Stimulated activated effector memory CD8-positive, alpha-beta T cell treated with anti-CD3 and anti-CD28 coated beads, Interleukin-12 subunit alpha, Interleukin-12 subunit beta, amount 100 ng/mL, for 72 hours (primary cell): ENCODE measurements around the gene EFNB1.
A peak's percentile ranks its signal among the peaks of the same experiment; 100 is the strongest.

ENCODE experiments used
- ATAC-seq: fragments of 150-1000 bp; cut with Tn5 transposase; 2 replicates; pipeline ENCODE4 v1.10.0; 2021
- DNase-seq, 2 donors: peaks; one replicate each; pipeline ENCODE4 v3.0.0; 2021 to 2022; ENCODE audit warnings: low spot score in 2 of 2
- H3K27ac Mint-ChIP-seq: one replicate; pipeline ENCODE4 v1.8.0; 2022; ENCODE audit warnings: mild to moderate bottlenecking, mixed read lengths
- H3K36me3 Mint-ChIP-seq: one replicate; pipeline ENCODE4 v1.8.0; 2022; ENCODE audit warnings: mild to moderate bottlenecking, mixed read lengths
- H3K4me1 Mint-ChIP-seq: one replicate; pipeline ENCODE4 v1.8.0; 2022; ENCODE audit warnings: mixed read lengths
- H3K4me3 Mint-ChIP-seq: one replicate; pipeline ENCODE4 v1.8.0; 2022; ENCODE audit warnings: mild to moderate bottlenecking, mixed read lengths
- H3K9me3 Mint-ChIP-seq: one replicate; pipeline ENCODE4 v1.8.0; 2022; ENCODE audit warnings: mixed read lengths

The EFNB1 gene

DNA sequence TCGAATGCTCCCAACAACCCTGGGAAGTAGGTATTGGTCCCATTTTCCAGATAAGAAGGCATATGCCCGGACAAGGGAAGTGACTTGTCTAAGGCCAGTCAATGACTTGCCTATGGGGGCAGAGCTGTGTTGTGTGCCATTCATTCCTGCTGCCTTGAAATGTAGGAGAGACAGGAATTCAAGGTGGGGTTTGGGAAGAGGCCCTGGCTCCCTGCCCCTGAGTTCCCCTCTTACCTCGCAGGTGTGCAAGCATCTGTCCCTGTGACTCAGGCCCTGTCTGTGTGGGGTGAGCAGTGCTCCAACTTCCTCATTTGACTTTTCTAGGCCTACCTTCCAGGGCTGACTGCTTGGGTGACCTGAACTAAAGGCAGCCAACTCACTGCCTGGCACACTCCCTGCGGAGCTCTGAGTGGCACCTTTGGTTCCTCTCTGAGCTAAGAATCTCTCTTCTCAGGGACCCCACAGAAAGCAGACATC, 5.1 kb downstream of the EFNB1 start:
- no peak overlapping the region for H3K27ac Mint-ChIP-seq
- no peak overlapping the region for H3K4me3 Mint-ChIP-seq
- no peaks in the 10 kb centered on the region for H3K9me3 Mint-ChIP-seq
- peaks cover 22% of the 10 kb centered on the region for H3K4me1 Mint-ChIP-seq
- DNase-seq (no peak), ATAC-seq (no peak)
- no peaks in the 10 kb centered on the region for H3K36me3 Mint-ChIP-seq

DNA sequence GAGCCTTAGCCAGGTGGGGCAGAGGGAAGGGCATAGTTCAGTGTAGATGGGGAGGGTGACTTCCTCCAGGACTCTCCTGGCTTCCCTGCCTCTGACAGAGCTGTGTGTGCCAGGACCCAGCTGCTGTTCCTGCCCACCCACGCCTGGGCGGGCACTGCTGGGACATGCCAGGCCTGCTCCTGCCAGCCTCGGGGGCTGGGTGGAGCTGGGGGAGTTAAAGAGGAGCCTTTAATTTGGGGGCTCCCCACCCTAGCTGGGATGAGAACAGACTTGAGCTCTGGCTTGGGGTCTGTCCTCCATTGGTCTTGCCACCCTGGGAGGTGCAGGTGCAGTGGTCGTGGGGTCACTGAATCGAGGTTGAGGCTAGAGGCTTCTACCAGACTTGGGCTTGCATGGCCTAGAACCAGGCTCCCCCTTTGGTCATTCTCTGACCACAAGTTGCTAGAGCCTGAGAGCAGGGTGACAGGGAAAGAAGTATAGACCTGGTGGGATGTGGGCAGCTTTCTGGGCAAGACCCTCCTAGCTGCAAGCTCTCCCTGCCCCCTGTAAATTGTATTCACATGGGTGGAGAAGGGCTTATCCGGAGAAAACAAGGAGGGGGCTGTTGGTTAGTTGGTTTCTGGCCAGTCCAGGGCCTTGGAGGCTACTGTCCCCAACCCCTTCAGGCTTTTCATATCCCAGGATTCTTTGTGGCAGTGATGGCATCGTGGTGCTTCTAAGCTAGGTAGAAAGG, 5.7 kb downstream of the EFNB1 start:
- ATAC-seq (no peak), DNase-seq (no peak)
- peaks cover 22% of the 10 kb centered on the region for H3K4me1 Mint-ChIP-seq
- H3K4me3 Mint-ChIP-seq, result no peak overlapping the region
- H3K9me3 Mint-ChIP-seq, result no peaks in the 10 kb centered on the region
- H3K27ac Mint-ChIP-seq, result no peak overlapping the region
- no peaks in the 10 kb centered on the region for H3K36me3 Mint-ChIP-seq

DNA sequence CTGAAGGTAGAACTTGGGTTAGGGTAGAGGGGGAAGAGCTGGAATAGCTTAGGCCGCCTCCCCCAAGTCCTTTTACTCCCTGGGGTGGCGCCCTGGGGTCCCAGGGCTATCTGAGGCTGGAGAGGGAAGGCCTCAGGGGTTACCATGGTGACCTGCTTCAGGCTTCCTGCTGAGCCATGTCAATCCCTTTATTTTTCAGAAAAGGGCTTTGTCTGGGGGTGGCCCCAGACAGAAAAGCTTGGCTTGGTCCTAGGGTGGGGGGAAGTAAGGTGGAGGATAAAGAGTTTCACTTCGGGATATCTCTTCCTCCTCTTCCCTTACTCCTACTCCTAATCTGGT, 6.3 kb downstream of the EFNB1 start:
- H3K9me3 Mint-ChIP-seq, result no peaks in the 10 kb centered on the region
- H3K36me3 Mint-ChIP-seq, result no peaks in the 10 kb centered on the region
- H3K4me3 Mint-ChIP-seq, result no peak overlapping the region
- H3K27ac Mint-ChIP-seq, result no peak overlapping the region
- ATAC-seq (no peak), DNase-seq (no peak)
- peaks cover 22% of the 10 kb centered on the region for H3K4me1 Mint-ChIP-seq

DNA sequence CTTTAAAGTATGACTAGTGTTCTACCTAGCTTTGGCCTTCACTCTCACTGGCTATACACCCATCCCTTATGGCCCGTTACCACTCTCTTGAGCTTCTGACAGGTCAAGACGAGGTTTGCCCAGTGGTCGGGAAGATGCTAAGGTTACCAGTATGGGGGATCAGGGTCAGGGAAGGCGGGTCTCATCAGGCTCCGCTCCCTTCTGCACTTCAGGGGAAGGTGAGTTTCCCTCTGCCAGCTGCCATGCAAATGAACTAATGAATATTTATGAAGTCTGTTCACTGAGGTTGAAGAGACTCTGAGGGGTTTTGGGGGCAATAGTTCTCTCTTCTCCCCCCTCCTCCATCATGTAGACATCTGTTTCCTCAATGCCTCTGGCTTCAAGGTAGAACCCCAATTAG, 6.6 kb downstream of the EFNB1 start:
- H3K9me3 Mint-ChIP-seq, result no peaks in the 10 kb centered on the region
- H3K4me3 Mint-ChIP-seq, result no peak overlapping the region
- H3K27ac Mint-ChIP-seq, result no peak overlapping the region
- DNase-seq (no peak), ATAC-seq (no peak)
- H3K36me3 Mint-ChIP-seq, result no peaks in the 10 kb centered on the region
- peaks cover 22% of the 10 kb centered on the region for H3K4me1 Mint-ChIP-seq

DNA sequence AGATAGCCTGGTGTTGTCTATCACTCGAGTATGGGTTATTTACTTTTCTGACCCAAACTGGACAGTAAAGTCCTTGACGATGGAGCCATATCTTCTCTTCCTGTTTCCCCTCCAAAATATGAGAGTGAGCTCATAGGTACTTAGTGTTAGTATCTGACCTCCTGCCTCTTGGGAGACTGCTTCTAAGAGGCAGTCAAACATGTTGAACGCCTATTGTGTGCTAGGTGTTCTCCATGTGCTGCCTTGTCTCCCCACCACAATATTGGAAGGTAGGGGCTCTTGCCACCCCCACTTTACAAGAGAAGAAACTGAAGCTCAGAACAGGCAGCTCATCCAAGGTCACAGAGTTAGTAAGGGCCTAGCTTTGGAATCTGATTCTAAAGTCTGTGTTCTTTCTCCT, 8.3 kb downstream of the EFNB1 start:
- Mint-ChIP-seq H3K4me1 (peaks cover 11% of the 10 kb centered on the region), H3K4me3 (no peak overlapping the region)

DNA sequence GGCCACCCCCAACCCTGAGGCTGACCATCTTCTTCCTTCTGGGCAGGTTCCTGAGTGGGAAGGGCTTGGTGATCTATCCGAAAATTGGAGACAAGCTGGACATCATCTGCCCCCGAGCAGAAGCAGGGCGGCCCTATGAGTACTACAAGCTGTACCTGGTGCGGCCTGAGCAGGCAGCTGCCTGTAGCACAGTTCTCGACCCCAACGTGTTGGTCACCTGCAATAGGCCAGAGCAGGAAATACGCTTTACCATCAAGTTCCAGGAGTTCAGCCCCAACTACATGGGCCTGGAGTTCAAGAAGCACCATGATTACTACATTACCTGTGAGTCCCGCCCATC, 9.7 kb downstream of the EFNB1 start:
- Mint-ChIP-seq H3K36me3 (peaks cover 6% of the 10 kb centered on the region), H3K4me3 (no peak overlapping the region), H3K27ac (no peak overlapping the region), H3K9me3 (no peaks in the 10 kb centered on the region), H3K4me1 (peaks cover 7% of the 10 kb centered on the region)
- no peak for ATAC-seq
- no peak for DNase-seq

More for the DNA sequence above, 8.3 kb downstream of the EFNB1 start:
- ATAC-seq (no peak), DNase-seq (no peak)
- H3K9me3 Mint-ChIP-seq, result no peaks in the 10 kb centered on the region
- peak overlapping the region; percentile 64 for H3K27ac Mint-ChIP-seq
- H3K36me3 Mint-ChIP-seq, result peaks cover 3% of the 10 kb centered on the region

DNA sequence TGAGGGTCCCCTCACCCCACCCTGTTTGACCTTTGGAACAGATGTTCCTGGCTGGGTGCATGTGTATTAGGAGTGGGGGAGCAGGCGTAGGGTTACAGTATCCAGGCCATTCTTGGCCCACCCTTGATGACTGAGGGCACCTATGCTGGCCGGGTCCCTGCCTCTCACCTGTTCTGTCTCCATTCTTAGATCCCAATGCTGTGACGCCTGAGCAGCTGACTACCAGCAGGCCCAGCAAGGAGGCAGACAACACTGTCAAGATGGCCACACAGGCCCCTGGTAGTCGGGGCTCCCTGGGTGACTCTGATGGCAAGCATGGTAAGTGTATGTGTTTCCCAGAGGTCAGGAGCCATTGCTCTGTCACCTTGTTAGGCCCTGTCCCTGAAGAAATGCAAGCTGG, 10.9 kb downstream of the EFNB1 start:
- Mint-ChIP-seq H3K4me1 (peaks cover 7% of the 10 kb centered on the region), H3K4me3 (no peak overlapping the region), H3K27ac (no peak overlapping the region), H3K36me3 (peaks cover 6% of the 10 kb centered on the region), H3K9me3 (no peaks in the 10 kb centered on the region)
- no peak for ATAC-seq
- DNase-seq, result no peak

DNA sequence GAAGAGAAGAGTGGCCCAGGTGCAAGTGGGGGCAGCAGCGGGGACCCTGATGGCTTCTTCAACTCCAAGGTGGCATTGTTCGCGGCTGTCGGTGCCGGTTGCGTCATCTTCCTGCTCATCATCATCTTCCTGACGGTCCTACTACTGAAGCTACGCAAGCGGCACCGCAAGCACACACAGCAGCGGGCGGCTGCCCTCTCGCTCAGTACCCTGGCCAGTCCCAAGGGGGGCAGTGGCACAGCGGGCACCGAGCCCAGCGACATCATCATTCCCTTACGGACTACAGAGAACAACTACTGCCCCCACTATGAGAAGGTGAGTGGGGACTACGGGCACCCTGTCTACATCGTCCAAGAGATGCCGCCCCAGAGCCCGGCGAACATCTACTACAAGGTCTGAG, 11.4 kb downstream of the EFNB1 start:
- no peak overlapping the region for H3K4me3 Mint-ChIP-seq
- DNase-seq (no peak), ATAC-seq (no peak)
- no peaks in the 10 kb centered on the region for H3K9me3 Mint-ChIP-seq
- H3K4me1 Mint-ChIP-seq, result peaks cover 7% of the 10 kb centered on the region
- peaks cover 6% of the 10 kb centered on the region for H3K36me3 Mint-ChIP-seq
- no peak overlapping the region for H3K27ac Mint-ChIP-seq

DNA sequence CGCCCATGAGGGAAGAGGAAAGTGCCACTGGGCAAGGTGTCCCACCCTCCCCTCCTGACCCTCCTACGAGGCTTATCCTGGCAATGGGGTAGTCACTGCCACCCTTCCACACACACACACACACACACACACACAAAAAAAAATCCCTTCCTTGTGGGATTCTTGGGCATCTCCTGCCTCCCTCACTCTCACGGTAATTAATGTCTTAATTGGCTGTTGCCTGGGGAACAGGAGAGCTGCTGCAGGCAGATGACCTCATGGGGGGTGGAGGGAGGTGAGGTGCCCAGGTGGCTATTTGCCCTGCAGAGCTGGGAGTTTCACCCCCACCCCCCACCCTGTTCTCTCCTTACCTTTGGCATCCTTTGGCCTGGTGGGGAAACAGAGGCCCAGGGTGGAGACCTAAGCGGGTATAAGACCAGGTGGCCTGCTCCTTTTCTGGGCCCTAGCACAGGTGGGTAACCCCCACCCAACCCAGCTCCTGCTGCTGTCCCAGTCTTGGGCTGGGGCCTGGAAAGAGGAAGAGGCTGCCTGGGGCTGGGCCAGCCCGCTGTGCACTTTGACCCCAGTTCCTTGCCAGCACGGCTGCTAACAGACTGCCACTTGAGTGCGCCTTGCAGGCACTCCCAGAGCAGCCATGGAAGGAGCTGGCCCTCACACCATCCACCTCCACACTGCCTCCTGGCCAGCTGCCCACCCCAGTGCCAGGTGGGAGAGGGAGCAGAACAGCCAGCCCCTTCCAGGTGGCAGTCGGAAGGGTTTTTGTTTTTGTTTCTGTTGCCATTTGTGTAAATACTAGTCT, 12.6 kb downstream of the EFNB1 start:
- DNase-seq (no peak), ATAC-seq (no peak)
- H3K4me3 Mint-ChIP-seq, result no peak overlapping the region
- H3K27ac Mint-ChIP-seq, result no peak overlapping the region
- peaks cover 7% of the 10 kb centered on the region for H3K4me1 Mint-ChIP-seq
- peaks cover 6% of the 10 kb centered on the region for H3K36me3 Mint-ChIP-seq
- no peaks in the 10 kb centered on the region for H3K9me3 Mint-ChIP-seq

DNA sequence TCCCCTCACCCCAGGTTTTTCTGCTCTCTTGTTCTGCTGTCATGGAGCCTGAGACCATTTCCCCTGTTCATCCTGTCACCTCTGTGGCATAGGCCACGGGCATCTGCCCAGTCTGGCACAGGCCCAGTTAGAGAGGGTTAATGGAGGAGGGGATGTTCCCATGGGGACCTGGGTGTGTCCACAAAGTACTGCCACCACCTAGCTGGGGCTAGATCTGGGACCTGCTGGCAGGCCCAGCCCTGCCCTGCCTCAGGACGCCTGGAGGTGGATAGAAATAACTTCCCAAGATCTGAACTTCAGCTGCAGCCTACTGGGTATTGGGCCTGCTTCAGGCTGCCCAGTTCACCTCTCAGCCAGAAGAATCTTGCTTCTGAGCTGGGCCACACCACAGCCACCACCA, 13.5 kb downstream of the EFNB1 start:
- no peak for DNase-seq
- no peaks in the 10 kb centered on the region for H3K4me1 Mint-ChIP-seq
- H3K36me3 Mint-ChIP-seq, result peaks cover 6% of the 10 kb centered on the region
- H3K9me3 Mint-ChIP-seq, result no peaks in the 10 kb centered on the region
- no peak overlapping the region for H3K4me3 Mint-ChIP-seq
- H3K27ac Mint-ChIP-seq, result no peak overlapping the region
- no peak for ATAC-seq

DNA sequence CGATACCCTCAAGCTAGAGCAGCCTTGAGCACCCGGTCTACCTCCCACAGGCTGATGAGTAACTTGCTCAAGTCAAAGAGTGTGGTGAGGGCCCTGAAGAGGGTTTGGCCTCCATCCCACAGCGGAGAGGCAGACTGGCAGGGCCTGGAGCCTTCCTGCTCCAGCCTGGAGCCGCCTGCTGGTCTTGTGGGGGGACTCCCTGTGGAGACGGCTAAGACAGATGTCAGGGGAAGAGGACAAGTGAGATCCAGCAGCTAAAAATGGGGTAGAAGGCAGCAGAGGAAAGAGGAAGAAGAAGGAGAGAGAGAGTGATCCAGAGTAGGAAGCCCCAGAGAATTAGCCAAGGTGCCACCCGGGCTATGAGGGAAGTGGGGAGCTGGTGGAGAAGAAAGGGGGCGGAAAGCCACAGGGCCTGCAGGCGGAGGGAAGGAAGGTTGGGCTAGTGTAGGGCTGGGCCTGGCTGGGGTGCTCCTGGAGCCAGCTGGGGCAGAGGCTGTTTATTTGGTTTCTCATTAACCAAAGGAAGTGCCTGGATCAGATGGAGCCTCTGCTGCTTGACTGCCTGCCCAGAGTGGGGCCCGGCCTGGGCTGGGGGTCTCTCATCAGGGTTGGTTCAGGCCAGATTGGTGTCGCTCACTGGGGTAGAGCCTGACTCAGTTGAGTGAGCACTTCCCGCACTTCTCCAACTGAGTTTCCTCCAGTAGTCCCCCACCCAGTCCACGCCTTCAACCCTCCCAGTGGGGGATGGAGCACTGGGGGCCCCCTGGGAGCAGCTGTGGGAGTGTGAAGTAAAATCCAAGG, 14.2 kb downstream of the EFNB1 start:
- no peak overlapping the region for H3K4me3 Mint-ChIP-seq
- H3K4me1 Mint-ChIP-seq, result no peaks in the 10 kb centered on the region
- ATAC-seq (no peak), DNase-seq (no peak)
- no peaks in the 10 kb centered on the region for H3K9me3 Mint-ChIP-seq
- H3K36me3 Mint-ChIP-seq, result peaks cover 6% of the 10 kb centered on the region
- no peak overlapping the region for H3K27ac Mint-ChIP-seq

DNA sequence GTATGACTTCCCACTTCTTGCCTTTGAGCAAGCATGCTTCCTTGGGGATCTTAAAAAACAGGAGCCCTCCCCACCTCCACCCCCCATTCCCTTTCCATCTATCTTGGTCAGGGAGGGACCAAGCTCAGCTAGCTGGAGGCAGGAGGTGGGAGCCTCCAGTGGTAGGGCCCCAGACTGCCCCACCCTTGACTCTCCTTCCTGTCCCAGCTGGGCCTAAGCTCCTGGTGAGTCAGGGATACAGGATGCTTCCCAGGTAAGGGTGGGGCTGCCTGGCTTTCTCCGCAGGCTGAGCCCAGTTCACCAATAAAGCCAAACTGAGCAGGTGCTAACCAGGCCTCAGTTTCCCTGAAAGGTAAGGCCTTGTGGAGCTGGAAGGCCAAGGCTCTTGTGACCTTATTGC, 15.2 kb downstream of the EFNB1 start:
- Mint-ChIP-seq H3K4me1 (no peaks in the 10 kb centered on the region), H3K27ac (no peak overlapping the region), H3K9me3 (no peaks in the 10 kb centered on the region), H3K36me3 (peaks cover 6% of the 10 kb centered on the region), H3K4me3 (no peak overlapping the region)
- DNase-seq (no peak), ATAC-seq (no peak)

DNA sequence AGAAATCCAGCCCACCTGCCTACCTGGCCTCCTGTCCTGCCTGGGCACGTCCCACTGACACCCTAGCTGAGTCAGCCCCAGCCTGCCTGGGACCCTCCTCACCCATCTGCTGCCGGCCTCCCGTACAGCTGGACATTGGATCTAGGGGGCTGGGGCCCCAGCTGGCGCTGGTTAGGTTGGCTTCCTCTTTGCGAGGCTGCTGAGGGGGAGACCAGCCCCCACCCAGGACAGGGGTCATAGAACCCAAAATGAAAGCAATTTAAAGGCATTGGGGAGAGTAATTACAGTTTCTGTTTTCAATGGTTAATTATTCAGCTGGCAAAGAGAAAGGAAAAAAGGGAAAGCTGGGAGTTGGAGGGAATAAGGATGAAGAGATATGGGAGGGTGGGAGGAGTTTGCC, 15.8 kb downstream of the EFNB1 start:
- Mint-ChIP-seq H3K4me1 (no peaks in the 10 kb centered on the region), H3K9me3 (no peaks in the 10 kb centered on the region), H3K27ac (no peak overlapping the region), H3K4me3 (no peak overlapping the region), H3K36me3 (peaks cover 6% of the 10 kb centered on the region)
- ATAC-seq, result no peak
- DNase-seq, result no peak

DNA sequence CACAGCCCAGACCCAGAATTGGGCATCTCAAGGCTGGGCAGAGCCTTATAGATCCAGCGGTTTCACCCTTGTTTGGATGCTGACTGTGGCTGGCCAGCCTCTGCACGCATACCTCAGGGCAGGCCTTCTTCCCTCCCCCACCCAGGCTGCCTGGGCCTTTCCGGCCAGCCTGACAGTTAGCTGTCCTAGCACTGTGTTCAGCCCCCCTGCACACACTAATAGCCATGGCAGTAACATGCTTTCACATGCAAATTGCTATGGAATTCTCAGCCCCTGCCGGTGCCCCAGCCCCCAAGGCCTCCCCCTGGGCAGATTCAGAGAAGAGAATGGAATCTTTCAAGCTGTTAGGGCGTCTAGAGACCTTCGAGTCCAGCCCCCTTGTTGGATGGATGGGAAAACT, 17.7 kb downstream of the EFNB1 start:
- H3K4me1 Mint-ChIP-seq, result no peaks in the 10 kb centered on the region
- H3K9me3 Mint-ChIP-seq, result no peaks in the 10 kb centered on the region
- DNase-seq (no peak), ATAC-seq (no peak)
- no peak overlapping the region for H3K4me3 Mint-ChIP-seq
- peaks cover 6% of the 10 kb centered on the region for H3K36me3 Mint-ChIP-seq
- H3K27ac Mint-ChIP-seq, result no peak overlapping the region

DNA sequence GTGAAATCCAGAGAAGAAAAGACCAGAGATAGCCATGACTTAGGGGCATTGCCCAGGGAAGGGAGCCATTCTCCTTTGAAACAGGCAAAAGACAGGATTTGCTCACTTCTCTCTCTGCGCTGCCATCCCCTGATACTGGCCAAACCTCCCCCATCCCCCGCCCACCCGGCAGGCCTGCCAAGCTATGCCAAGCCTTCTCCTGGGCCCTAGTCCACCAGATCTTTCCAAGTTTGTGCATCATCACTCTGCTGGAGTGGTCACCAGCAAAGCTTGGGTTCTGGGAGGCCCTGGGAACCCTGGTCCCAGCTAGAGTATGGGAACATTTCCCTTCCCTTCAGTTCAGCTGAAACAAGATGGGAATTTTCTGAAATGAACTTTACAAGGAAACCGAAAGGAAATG, 18.4 kb downstream of the EFNB1 start:
- H3K36me3 Mint-ChIP-seq, result peaks cover 3% of the 10 kb centered on the region
- no peak for ATAC-seq
- no peaks in the 10 kb centered on the region for H3K4me1 Mint-ChIP-seq

More for the DNA sequence above, 18.4 kb downstream of the EFNB1 start:
- Mint-ChIP-seq H3K4me3 (no peak overlapping the region), H3K9me3 (no peaks in the 10 kb centered on the region), H3K27ac (no peak overlapping the region)
- DNase-seq, result no peak
